ENCODE data around the gene EARS2.

EARS2 gene

GRCh38 chr16:23577493-23577892, 20.3 kb upstream of the EARS2 start:
- no peak for ATAC-seq
- no peaks in the 10 kb centered on the region for H3K9me3 Mint-ChIP-seq
- H3K27ac Mint-ChIP-seq, result peak overlapping the region; percentile 69
- DNase-seq (ENCODE audit: low spot score in 2 of 2), result no peak
- H3K4me1 Mint-ChIP-seq, result no peaks in the 10 kb centered on the region
- H3K4me3 Mint-ChIP-seq, result no peak overlapping the region
- H3K36me3 Mint-ChIP-seq, result peaks cover 71% of the 10 kb centered on the region

- Mint-ChIP-seq H3K36me3 (peaks cover 71% of the 10 kb centered on the region), H3K4me3 (no peak overlapping the region), H3K4me1 (peaks cover 5% of the 10 kb centered on the region), H3K27ac (no peak overlapping the region), H3K9me3 (no peaks in the 10 kb centered on the region)
- no peak for DNase-seq (ENCODE audit: low spot score in 2 of 2)
- ATAC-seq, result no peak
Measured at GRCh38 chr16:23575834-23576233, 18.7 kb upstream of the EARS2 start.

- H3K4me1 Mint-ChIP-seq, result peaks cover 6% of the 10 kb centered on the region
- no peak for DNase-seq (ENCODE audit: low spot score in 2 of 2)
- ATAC-seq, result no peak
- H3K36me3 Mint-ChIP-seq, result peaks cover 71% of the 10 kb centered on the region
- no peak overlapping the region for H3K4me3 Mint-ChIP-seq
- H3K9me3 Mint-ChIP-seq, result no peaks in the 10 kb centered on the region
- peak overlapping the region; percentile 63 for H3K27ac Mint-ChIP-seq
Measured at GRCh38 chr16:23573817-23574216, 16.7 kb upstream of the EARS2 start.

DNA sequence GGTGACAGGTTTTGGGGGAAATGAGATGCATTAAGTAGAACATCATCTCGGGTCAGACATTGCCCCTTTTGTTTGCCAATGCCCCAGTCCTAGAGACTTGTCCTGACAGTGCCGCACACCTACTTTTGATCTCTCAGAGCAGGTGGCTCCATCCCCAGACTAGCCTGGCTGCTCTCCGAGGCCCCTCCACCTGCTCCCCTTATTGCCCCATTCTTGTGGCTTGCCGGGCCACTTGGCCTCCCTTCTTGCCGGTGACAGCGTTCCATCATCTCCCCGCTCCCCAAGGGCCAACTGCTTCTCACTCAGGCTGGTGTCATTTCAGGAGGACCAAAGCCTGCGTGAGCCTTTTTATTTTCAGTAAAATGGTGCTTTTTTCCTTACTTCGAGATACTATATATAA, 15.2 kb upstream of the EARS2 start:
- H3K27ac Mint-ChIP-seq, result no peak overlapping the region
- H3K4me3 Mint-ChIP-seq, result no peak overlapping the region
- ATAC-seq, result no peak
- H3K4me1 Mint-ChIP-seq, result peaks cover 6% of the 10 kb centered on the region
- no peak for DNase-seq (ENCODE audit: low spot score in 2 of 2)
- H3K36me3 Mint-ChIP-seq, result peaks cover 79% of the 10 kb centered on the region
- H3K9me3 Mint-ChIP-seq, result no peaks in the 10 kb centered on the region

GRCh38 chr16:23571895-23572294, 14.7 kb upstream of the EARS2 start:
- H3K36me3 Mint-ChIP-seq, result peaks cover 84% of the 10 kb centered on the region
- H3K9me3 Mint-ChIP-seq, result no peaks in the 10 kb centered on the region
- no peak overlapping the region for H3K4me3 Mint-ChIP-seq
- DNase-seq (ENCODE audit: low spot score in 2 of 2) (no peak), ATAC-seq (no peak)
- no peak overlapping the region for H3K27ac Mint-ChIP-seq
- peaks cover 6% of the 10 kb centered on the region for H3K4me1 Mint-ChIP-seq

DNA sequence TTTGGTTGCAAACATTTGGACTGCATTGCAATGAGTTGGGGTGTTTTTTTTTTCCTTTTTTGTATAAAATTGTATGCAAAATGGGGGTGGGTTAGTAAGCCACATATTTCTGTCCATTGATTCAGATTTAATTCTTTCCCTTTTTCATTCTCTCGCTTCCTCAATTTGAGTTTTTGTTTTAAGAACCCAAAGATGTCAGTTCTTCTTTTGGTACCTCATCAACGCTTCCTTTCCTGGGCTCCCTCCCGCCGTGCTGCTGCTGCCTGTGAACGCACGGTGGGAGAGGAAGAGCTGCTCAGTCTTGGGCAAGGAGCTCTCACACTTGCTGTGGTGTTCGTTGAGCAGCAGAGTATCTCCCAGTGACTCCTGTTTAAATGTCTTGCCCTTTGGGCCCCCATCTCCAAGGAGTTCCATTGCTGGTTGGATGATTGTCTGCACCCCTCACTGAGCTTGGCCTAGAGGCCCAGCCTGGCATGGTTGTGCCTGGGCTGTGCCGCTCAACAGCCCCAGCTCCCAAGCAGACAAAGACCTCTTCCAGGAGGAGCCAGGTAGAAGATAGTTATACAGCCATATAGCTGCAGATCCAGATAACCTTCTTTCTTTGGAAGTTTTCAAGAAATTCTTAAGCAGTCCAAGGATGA, 14.0 kb upstream of the EARS2 start:
- Mint-ChIP-seq H3K27ac (peak overlapping the region; percentile 73), H3K36me3 (peaks cover 92% of the 10 kb centered on the region), H3K4me3 (no peak overlapping the region), H3K9me3 (no peaks in the 10 kb centered on the region), H3K4me1 (peaks cover 6% of the 10 kb centered on the region)
- no peak for ATAC-seq
- no peak for DNase-seq (ENCODE audit: low spot score in 2 of 2)

DNA sequence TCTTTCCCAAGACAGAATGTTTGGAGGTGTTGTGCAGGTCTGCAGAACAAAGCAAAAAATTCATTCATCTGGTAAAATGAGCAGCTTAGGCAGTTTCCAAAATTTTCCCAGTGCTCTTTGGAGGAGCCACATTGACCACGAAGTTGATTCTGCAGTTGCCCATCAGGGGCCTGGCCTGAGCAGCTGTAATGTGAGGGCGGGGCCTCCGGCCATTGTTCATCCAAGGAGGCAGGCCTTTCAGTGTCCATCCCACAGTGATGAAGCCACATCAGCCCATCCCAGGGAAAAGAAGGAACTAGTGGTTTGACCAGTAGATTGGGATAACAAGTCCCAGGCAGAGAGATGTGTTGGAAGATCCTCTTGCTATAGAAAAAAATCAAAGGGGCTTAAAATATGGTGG, 10.5 kb upstream of the EARS2 start:
- Mint-ChIP-seq H3K4me1 (peaks cover 6% of the 10 kb centered on the region), H3K9me3 (no peaks in the 10 kb centered on the region), H3K36me3 (peaks cover 100% of the 10 kb centered on the region), H3K27ac (no peak overlapping the region), H3K4me3 (no peak overlapping the region)
- DNase-seq (ENCODE audit: low spot score in 2 of 2) (no peak), ATAC-seq (no peak)

DNA sequence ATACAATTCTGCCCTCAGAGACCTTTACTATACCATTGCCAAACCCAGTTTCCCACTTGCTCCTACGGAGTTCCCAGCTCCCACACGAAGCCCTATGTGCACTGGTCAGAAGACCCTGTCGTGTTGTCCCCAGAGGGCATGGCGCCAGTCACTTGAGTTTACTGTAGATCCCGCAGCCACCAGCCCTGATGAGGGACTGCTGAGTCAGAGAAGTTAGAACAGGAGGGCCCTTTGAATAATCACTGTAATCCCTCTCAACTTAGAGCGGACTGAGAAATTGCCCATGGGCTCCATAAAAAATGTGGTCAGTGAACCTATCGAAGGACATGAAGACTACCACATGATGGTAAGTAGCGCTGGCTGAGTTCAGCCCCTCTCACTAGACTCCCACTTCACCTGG, 9.6 kb upstream of the EARS2 start:
- Mint-ChIP-seq H3K4me3 (no peak overlapping the region), H3K9me3 (no peaks in the 10 kb centered on the region), H3K4me1 (peaks cover 6% of the 10 kb centered on the region), H3K36me3 (peaks cover 100% of the 10 kb centered on the region), H3K27ac (no peak overlapping the region)
- ATAC-seq, result no peak
- no peak for DNase-seq (ENCODE audit: low spot score in 2 of 2)

DNA sequence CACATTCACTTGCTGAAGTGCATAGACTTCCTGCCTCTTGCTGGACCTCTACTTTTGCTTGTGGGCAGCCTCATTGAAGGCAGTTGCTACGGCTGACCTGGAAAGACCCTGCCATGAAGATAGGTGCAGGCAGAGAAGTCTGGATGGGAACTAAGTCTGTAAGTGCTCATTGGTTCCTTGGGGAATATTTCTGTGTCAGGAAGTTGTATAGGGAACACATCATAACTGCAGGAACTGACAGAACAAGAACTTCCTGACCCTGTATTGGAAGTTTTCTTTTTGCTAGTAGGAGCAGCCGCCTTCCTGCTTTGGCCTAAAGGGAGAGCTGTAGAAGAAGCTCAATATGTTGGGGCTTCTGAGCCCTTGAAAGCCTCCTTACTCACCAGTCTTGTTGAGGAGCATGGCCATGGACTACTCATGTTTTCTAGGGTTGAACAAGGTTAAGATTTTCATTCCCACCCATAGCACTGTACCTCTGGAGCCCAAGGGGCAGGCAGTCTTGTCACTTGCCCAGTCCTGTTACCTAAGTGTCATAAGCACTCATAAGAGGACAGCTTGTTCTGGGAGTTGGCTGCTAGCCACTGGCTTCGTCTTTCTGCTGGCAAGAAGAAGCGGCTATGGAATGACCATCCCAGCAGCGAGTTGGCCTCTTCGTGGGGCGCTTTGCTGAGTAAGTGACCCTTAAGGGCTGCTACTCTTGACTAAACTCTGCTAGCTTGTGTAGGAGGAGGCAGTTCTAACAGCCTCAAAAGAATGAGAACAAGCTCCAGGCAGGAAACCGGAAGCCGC, 7.6 kb upstream of the EARS2 start:
- no peaks in the 10 kb centered on the region for H3K4me1 Mint-ChIP-seq
- no peak for ATAC-seq
- no peak overlapping the region for H3K27ac Mint-ChIP-seq
- H3K9me3 Mint-ChIP-seq, result no peaks in the 10 kb centered on the region
- no peak overlapping the region for H3K4me3 Mint-ChIP-seq
- DNase-seq (ENCODE audit: low spot score in 2 of 2), result no peak
- H3K36me3 Mint-ChIP-seq, result peaks cover 100% of the 10 kb centered on the region

DNA sequence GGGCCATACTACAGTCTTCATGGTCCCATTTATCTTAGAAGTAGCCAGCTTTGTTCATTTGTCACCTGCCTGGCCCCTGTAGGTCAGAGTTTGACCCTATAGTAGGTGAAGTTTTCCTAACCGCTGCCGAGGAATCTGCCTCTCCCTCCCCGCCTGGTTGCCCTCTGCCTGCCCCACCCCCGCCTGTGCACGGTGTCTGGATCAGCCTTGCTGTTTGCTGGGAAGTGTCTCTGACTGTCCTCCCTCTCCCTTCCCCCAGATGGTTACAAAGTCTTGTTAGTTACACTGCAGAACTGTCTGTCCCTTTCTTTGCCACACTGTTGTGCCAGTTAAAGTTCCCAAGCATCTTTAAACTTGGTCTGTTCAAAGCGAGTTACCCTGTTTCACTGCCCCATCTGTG, 6.0 kb upstream of the EARS2 start:
- peaks cover 99% of the 10 kb centered on the region for H3K36me3 Mint-ChIP-seq

DNA sequence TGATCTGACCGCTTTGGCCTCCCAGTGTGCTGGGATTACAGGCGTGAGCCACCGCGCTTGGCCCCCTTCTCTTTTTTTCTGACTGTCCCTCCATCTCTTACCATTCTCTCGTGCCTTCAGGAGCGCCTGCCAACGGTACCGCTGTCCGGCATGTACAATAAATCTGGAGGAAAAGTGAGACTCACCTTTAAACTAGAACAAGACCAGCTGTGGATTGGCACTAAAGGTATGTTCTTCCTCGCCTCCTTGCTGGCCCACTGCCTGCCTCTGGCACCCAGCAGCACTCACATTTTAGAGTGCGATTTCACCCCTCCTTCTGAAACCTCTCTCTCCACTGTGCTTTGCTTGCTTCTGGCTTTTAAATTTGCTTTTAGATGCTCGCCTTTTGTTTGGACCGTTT, 5.4 kb upstream of the EARS2 start:
- DNase-seq (ENCODE audit: low spot score in 2 of 2) (no peak), ATAC-seq (no peak)
- Mint-ChIP-seq H3K4me3 (no peak overlapping the region), H3K9me3 (no peaks in the 10 kb centered on the region), H3K27ac (no peak overlapping the region), H3K36me3 (peaks cover 94% of the 10 kb centered on the region), H3K4me1 (peaks cover 6% of the 10 kb centered on the region)

More for the DNA sequence above, 6.0 kb upstream of the EARS2 start:
- Mint-ChIP-seq H3K9me3 (no peaks in the 10 kb centered on the region), H3K27ac (no peak overlapping the region), H3K4me3 (no peak overlapping the region), H3K4me1 (peaks cover 6% of the 10 kb centered on the region)
- no peak for DNase-seq (ENCODE audit: low spot score in 2 of 2)
- ATAC-seq, result no peak

- peaks cover 12% of the 10 kb centered on the region for H3K4me1 Mint-ChIP-seq
- DNase-seq (ENCODE audit: low spot score in 2 of 2), result no peak
- H3K36me3 Mint-ChIP-seq, result peaks cover 93% of the 10 kb centered on the region
- ATAC-seq, result no peak
- no peaks in the 10 kb centered on the region for H3K9me3 Mint-ChIP-seq
- no peak overlapping the region for H3K4me3 Mint-ChIP-seq
- no peak overlapping the region for H3K27ac Mint-ChIP-seq
Measured at GRCh38 chr16:23561586-23561985, 4.4 kb upstream of the EARS2 start.

DNA sequence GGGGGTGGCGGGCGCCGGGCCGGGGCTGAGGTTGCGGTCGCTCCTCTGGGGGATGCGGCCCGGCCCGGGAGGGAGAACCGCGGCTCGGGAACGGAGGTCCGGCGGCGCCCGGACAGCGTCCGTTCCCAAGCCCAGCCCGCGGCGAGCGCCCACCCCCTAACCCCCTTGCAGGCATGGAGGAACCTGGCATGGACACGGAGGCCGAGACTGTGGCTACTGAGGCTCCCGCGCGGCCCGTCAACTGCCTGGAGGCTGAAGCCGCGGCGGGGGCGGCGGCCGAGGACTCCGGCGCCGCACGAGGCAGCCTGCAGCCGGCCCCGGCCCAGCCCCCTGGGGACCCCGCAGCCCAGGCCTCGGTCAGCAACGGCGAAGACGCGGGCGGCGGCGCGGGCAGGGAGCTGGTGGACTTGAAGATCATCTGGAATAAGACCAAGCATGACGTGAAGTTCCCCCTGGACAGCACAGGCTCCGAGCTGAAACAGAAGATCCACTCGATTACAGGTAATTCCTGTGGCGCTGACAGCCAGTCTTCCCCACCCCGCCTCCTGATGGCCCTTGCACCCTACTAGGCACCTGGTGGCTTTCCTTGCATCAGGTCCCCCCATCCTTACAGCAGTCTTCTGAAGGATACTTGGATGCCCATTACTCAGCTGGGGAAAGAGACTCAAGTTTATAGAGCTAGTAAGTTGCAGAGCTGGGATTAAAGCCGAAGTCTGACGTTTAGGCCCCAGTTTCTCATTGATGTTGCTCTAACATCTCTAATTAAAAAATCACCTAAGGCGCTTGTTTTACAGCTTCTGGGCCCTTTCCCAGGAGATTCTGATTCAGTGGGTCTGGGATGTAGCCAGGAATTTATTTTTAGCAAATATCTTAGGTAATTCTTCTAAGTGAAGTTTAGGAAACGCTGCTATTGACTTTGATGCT, 891 bp upstream of the EARS2 start:
- H3K27ac Mint-ChIP-seq, result peak overlapping the region; percentile 94
- ATAC-seq, result peak; percentile 17
- peaks cover 65% of the 10 kb centered on the region for H3K36me3 Mint-ChIP-seq
- H3K9me3 Mint-ChIP-seq, result no peaks in the 10 kb centered on the region
- peak in 1 of 2 donors; percentile 66 for DNase-seq (ENCODE audit: low spot score in 2 of 2)
- H3K4me3 Mint-ChIP-seq, result peak overlapping the region; percentile 87
- H3K4me1 Mint-ChIP-seq, result peaks cover 18% of the 10 kb centered on the region

DNA sequence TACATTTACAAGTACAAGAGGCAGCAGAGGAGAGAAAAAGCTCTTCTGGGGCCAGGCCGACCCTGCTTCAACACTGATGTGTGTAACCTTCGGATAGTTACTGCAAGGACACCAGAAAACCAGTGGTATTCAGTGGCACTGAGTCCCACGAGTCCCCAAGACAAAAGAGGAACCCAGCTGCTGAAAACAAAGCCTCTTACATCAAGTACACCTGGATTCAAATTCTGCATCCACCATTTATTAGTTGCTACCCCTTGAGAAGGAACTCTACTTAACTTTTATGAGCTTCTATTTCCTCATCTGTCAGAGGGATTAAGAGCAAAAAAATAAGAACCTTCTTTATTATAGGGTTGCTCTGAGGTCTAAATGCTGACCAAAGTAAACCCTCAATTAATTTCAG, 2.6 kb downstream of the EARS2 start:
- Mint-ChIP-seq H3K36me3 (peaks cover 58% of the 10 kb centered on the region), H3K4me3 (no peak overlapping the region), H3K9me3 (no peaks in the 10 kb centered on the region), H3K27ac (peak overlapping the region; percentile 43), H3K4me1 (peaks cover 18% of the 10 kb centered on the region)
- DNase-seq (ENCODE audit: low spot score in 2 of 2) (no peak), ATAC-seq (no peak)

DNA sequence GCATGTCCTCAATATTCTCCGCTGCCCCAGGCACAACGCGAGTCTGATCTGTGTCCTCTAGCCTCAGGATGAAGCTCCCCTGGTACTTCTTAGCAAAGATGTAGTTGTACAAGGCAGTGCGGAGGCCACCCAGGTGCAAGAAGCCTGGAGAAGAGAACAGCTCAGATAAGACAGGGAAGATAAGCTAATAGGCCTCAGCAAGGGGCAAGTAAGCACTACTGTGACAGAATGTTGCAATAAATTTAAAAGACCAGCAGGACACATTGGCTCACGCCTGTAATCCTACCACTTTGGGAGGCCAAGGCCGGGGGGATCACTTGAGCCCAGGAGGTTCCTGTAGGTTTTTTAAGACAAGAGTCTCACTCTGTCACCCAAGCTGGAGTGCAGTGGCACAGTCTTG, 5.0 kb downstream of the EARS2 start:
- no peaks in the 10 kb centered on the region for H3K9me3 Mint-ChIP-seq
- no peak for ATAC-seq
- H3K27ac Mint-ChIP-seq, result no peak overlapping the region
- H3K4me1 Mint-ChIP-seq, result peaks cover 11% of the 10 kb centered on the region
- no peak overlapping the region for H3K4me3 Mint-ChIP-seq
- no peak for DNase-seq (ENCODE audit: low spot score in 2 of 2)
- H3K36me3 Mint-ChIP-seq, result peaks cover 64% of the 10 kb centered on the region
